Neuronal stem cell (in vitro differentiated cells): Measurements from ENCODE around the gene SLC22A31.
"Not testable (repeated sequence)": the region's sequence is repeated elsewhere in the genome, so short reads cannot be mapped to it uniquely, and the experiment has no call there.

Source experiments
- DNase-seq: peaks from one replicate; pipeline ENCODE4 v3.0.0-alpha.2; 2013; ENCODE audit warnings: low spot score
- H2AFZ ChIP-seq: one replicate; pipeline ENCODE4 v1.6.1; 2013; ENCODE audit warnings: mild to moderate bottlenecking, low read length, inconsistent platforms
- H2AK5ac ChIP-seq: 2 replicates; pipeline ENCODE4 v1.6.1; 2013; ENCODE audit warnings: low read depth, mild to moderate bottlenecking, inconsistent platforms, low read length, moderate library complexity, mixed read lengths
- H2BK120ac ChIP-seq: 2 replicates; pipeline ENCODE4 v1.6.1; 2013; ENCODE audit warnings: low read depth, mild to moderate bottlenecking, inconsistent platforms, low read length, moderate library complexity, mixed read lengths
- H2BK12ac ChIP-seq: one replicate; pipeline ENCODE4 v1.6.1; 2013; ENCODE audit warnings: low read length, inconsistent platforms
- H2BK15ac ChIP-seq: 2 replicates; pipeline ENCODE4 v1.6.1; 2013; ENCODE audit warnings: mild to moderate bottlenecking, low read length, inconsistent platforms, mixed read lengths
- H2BK5ac ChIP-seq: one replicate; pipeline ENCODE4 v1.6.1; 2013; ENCODE audit warnings: inconsistent platforms, mild to moderate bottlenecking, low read length, moderate library complexity
- H3K14ac ChIP-seq: one replicate; pipeline ENCODE4 v1.6.1; 2013; ENCODE audit warnings: low read length, inconsistent platforms
- H3K18ac ChIP-seq: 2 replicates; pipeline ENCODE4 v1.6.1; 2013; ENCODE audit warnings: low read length, inconsistent platforms
- H3K23ac ChIP-seq: 2 replicates; pipeline ENCODE4 v1.6.1; 2013; ENCODE audit warnings: low read depth, mild to moderate bottlenecking, mixed read lengths, low read length, inconsistent platforms; ENCODE audit not compliant: poor library complexity
- H3K27ac ChIP-seq: replicated peaks from 3 replicates; pipeline ENCODE4 v1.5.1; 2013; ENCODE audit warnings: low read length, inconsistent platforms
- H3K27me3 ChIP-seq, 3 experiments: 2 replicates each; pipeline ENCODE4 v1.6.1; 2013; ENCODE audit warnings: low read length in 3 of 3, mild to moderate bottlenecking in 2 of 3, inconsistent platforms in 1 of 3, low read depth in 1 of 3, mixed read lengths in 1 of 3, moderate library complexity in 1 of 3; ENCODE audit not compliant: control insufficient read depth in 3 of 3, insufficient read depth in 3 of 3
- H3K36me3 ChIP-seq, 2 donors: replicated peaks in 1 of 2; 2 replicates each; pipeline ENCODE4 v1.6.1; 2013; ENCODE audit warnings: low read length in 2 of 2; ENCODE audit not compliant: control insufficient read depth in 2 of 2, insufficient read depth in 2 of 2
- H3K4ac ChIP-seq: 2 replicates; pipeline ENCODE4 v1.6.1; 2013; ENCODE audit warnings: inconsistent platforms, mild to moderate bottlenecking, low read length, moderate library complexity
- H3K4me1 ChIP-seq, 2 donors: 1 replicate in 1 of 2; 2 replicates in 1 of 2; pipeline ENCODE4 v1.6.1; 2013; ENCODE audit warnings: low read length in 2 of 2, low read depth in 1 of 2; ENCODE audit not compliant: control insufficient read depth in 2 of 2, insufficient read depth in 1 of 2
- H3K4me2 ChIP-seq: one replicate; pipeline ENCODE4 v1.6.1; 2013; ENCODE audit warnings: mild to moderate bottlenecking, low read length, inconsistent platforms; ENCODE audit not compliant: insufficient read depth, poor library complexity, severe bottlenecking
- H3K4me3 ChIP-seq, 2 donors: 2 replicates each; pipeline ENCODE4 v1.5.1; 2013; ENCODE audit warnings: low read length in 2 of 2, mild to moderate bottlenecking in 2 of 2, inconsistent platforms in 1 of 2, moderate library complexity in 1 of 2
- H3K79me1 ChIP-seq: one replicate; pipeline ENCODE4 v1.6.1; 2013; ENCODE audit warnings: low read depth, mild to moderate bottlenecking, inconsistent platforms, low read length, moderate library complexity
- H3K9ac ChIP-seq: one replicate; pipeline ENCODE4 v1.6.1; 2013; ENCODE audit warnings: mild to moderate bottlenecking, low read depth, low read length, inconsistent platforms; ENCODE audit not compliant: poor library complexity
- H3K9me3 ChIP-seq, 2 donors: replicated peaks in 1 of 2; 2 replicates each; pipeline versions ENCODE3 to v1.6.1; 2013; ENCODE audit warnings: low read length in 2 of 2, mild to moderate bottlenecking in 2 of 2, inconsistent platforms in 1 of 2, low read depth in 1 of 2, mixed read lengths in 1 of 2, moderate library complexity in 1 of 2; ENCODE audit not compliant: control insufficient read depth in 2 of 2, insufficient read depth in 1 of 2
- H4K8ac ChIP-seq: one replicate; pipeline ENCODE4 v1.6.1; 2013; ENCODE audit warnings: low read depth, mild to moderate bottlenecking, inconsistent platforms, low read length, moderate library complexity
- H4K91ac ChIP-seq: one replicate; pipeline ENCODE4 v1.6.1; 2013; ENCODE audit warnings: low read length, low read depth, mild to moderate bottlenecking, inconsistent platforms; ENCODE audit not compliant: poor library complexity
- WGBS, 2 donors: extraction: QIAGEN DNeasy Blood & Tissue Kit; methylation state at CpG; one replicate each; pipeline ENCODE4 v1.1.7; 2013; ENCODE audit warnings: missing lambda C conversion rate in 2 of 2, mixed read lengths in 1 of 2; ENCODE audit not compliant: insufficient read length in 2 of 2, insufficient replicate concordance in 1 of 2; ENCODE audit errors: extremely low coverage in 2 of 2; 5-methylcytosine and 5-hydroxymethylcytosine counted together

The SLC22A31 gene

GRCh38 chr16:89168381-89169189 lies 31.8 kb downstream of the SLC22A31 start:
- Histone ChIP-seq H3K4me2 (no peak overlapping the region), H3K14ac (no peak overlapping the region)
- no CpG with 5 or more reads among the region's 23 CpGs for WGBS, 2 donors

GRCh38 chr16:89167425-89167941 lies 32.9 kb downstream of the SLC22A31 start:
- peaks cover 0 to 3% of the 10 kb centered on the region in 2 donors for H3K9me3 ChIP-seq
- peak overlapping the region; percentile 45 for H2BK5ac ChIP-seq
- H3K36me3 ChIP-seq: no peaks in the 10 kb centered on the region
- peak overlapping the region; percentile 85 for H2AFZ ChIP-seq
- peak overlapping the region; percentile 60 for H3K23ac ChIP-seq
- H3K4me2 ChIP-seq: no peak overlapping the region
- H3K79me1 ChIP-seq: no peaks in the 10 kb centered on the region
- H3K4me3 ChIP-seq: no peak overlapping the region
- no peak overlapping the region for H3K4ac ChIP-seq
- peak overlapping the region; percentile 92 for H2AK5ac ChIP-seq
- no peak overlapping the region for H2BK120ac ChIP-seq
- H4K91ac ChIP-seq: peak overlapping the region; percentile 68
- peaks cover 2 to 40% (median 16%) of the 10 kb centered on the region in 3 experiments for H3K27me3 ChIP-seq
- WGBS, 2 donors: no CpG with 5 or more reads among the region's 18 CpGs
- DNase-seq: peak; percentile 88
- H2BK15ac ChIP-seq: peak overlapping the region; percentile 68
- H4K8ac ChIP-seq: peak overlapping the region; percentile 98
- peak overlapping the region; percentile 96 for H3K18ac ChIP-seq
- peak overlapping the region; percentile 78 for H3K9ac ChIP-seq
- no peak overlapping the region for H3K14ac ChIP-seq
- no peak overlapping the region for H3K27ac ChIP-seq
- H2BK12ac ChIP-seq: no peak overlapping the region
- H3K4me1 ChIP-seq: peaks cover 17 to 24% of the 10 kb centered on the region in 2 donors

More at GRCh38 chr16:89168381-89169189, 31.8 kb downstream of the SLC22A31 start:
- Histone ChIP-seq H3K27me3 (peaks cover 2 to 51% (median 16%) of the 10 kb centered on the region in 3 experiments), H3K79me1 (no peaks in the 10 kb centered on the region), H3K18ac (peak overlapping the region; percentile 77), H2BK12ac (peak overlapping the region; percentile 58), H3K9me3 (no peaks in the 10 kb centered on the region), H2AK5ac (peak overlapping the region; percentile 94), H4K91ac (no peak overlapping the region), H2BK120ac (peak overlapping the region; percentile 81), H2BK5ac (no peak overlapping the region), H3K9ac (no peak overlapping the region), H2AFZ (no peak overlapping the region), H4K8ac (no peak overlapping the region), H3K4me3 (no peak overlapping the region), H3K4ac (peak overlapping the region; percentile 23), H2BK15ac (peak overlapping the region; percentile 96), H3K27ac (no peak overlapping the region), H3K36me3 (no peaks in the 10 kb centered on the region), H3K4me1 (peaks cover 27 to 33% of the 10 kb centered on the region in 2 donors), H3K23ac (no peak overlapping the region)
- DNase-seq: no peak

- Histone ChIP-seq H2BK120ac (peak overlapping the region; percentile 35), H2BK5ac (peak overlapping the region; percentile 45), H2BK12ac (peak overlapping the region; percentile 97), H2AK5ac (peak overlapping the region; percentile 92), H3K4me2 (no peak overlapping the region), H2BK15ac (peak overlapping the region; percentile 68), H3K79me1 (no peaks in the 10 kb centered on the region), H3K4me1 (peaks cover 17 to 22% of the 10 kb centered on the region in 2 donors), H3K36me3 (no peaks in the 10 kb centered on the region), H3K27me3 (peaks cover 2 to 36% (median 16%) of the 10 kb centered on the region in 3 experiments), H3K18ac (peak overlapping the region; percentile 96), H3K4ac (peak overlapping the region; percentile 77), H3K14ac (peak overlapping the region; percentile 26), H4K8ac (peak overlapping the region; percentile 98), H3K27ac (no peak overlapping the region), H2AFZ (peak overlapping the region; percentile 85), H3K9me3 (peaks cover 0 to 3% of the 10 kb centered on the region in 2 donors), H3K9ac (peak overlapping the region; percentile 78), H3K4me3 (no peak overlapping the region), H3K23ac (peak overlapping the region; percentile 60), H4K91ac (peak overlapping the region; percentile 68)
- DNase-seq: no peak
- no CpG with 5 or more reads among the region's 18 CpGs for WGBS, 2 donors
These were observed 33.5 kb downstream of the SLC22A31 start for GRCh38 chr16:89166696-89167424.

- not testable (repeated sequence) for H2AFZ ChIP-seq, H3K9ac ChIP-seq, H3K14ac ChIP-seq, H4K8ac ChIP-seq, H3K36me3 ChIP-seq, H3K18ac ChIP-seq, H3K9me3 ChIP-seq, H4K91ac ChIP-seq, H3K4me3 ChIP-seq, H3K4ac ChIP-seq, H2BK120ac ChIP-seq, H3K27ac ChIP-seq, H3K79me1 ChIP-seq, DNase-seq, H3K4me2 ChIP-seq, H3K23ac ChIP-seq, H2BK5ac ChIP-seq
- Histone ChIP-seq H2AK5ac (peak overlapping the region; percentile 95), H3K4me1 (peaks cover 10 to 15% of the 10 kb centered on the region in 2 donors), H2BK12ac (peak overlapping the region; percentile 73), H3K27me3 (peaks cover 2 to 28% (median 11%) of the 10 kb centered on the region in 3 experiments), H2BK15ac (peak overlapping the region; percentile 18)
- no CpG with 5 or more reads among the region's 10 CpGs for whole genome bisulfite sequencing, 2 donors
These were observed 34.7 kb downstream of the SLC22A31 start for GRCh38 chr16:89165681-89165979.
